ENCODE data around the gene COPS7B. TPM values are rescaled to one million over a fixed set of nuclear protein-coding genes. Genes with fewer than 3 reads are reported as not detected.

The COPS7B gene
- total and polyA plus RNA-seq, 10 of the 15 experiments (the other 5 are each of a cell fraction or from before 2014, with no cell fraction given), result 6.3 to 58.8 (median 40.4) TPM

DNA sequence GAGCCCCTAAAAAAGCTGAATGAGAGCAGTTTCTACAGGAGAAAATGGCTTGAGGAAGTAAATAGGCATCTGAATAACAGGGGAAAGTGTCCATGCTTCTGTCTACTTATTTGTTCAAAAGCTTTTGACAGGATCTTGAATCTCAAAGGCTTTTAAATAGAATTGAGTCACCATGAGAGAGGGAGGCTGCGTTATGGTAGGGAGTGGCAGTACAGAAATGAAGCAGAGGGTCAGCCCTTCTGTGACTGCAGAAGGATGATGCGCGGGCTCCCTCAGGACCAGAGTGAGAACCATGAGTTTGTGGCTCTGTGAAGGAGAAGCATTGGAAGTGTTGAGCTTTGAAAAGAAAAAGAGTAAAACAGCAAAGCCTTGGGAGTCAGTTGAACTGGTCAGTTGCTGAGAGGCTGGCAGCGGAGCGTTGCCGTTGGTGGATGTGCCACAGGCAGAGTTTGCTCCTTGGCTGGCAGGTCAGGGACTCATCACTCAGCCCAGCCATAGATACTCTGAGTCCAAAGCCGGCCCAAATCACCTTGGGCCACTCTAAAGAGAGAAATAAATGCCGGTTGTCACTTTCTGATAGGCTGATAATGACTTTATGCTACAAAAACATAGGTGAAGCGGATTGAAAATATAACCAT is 17.4 kb downstream of the COPS7B start:
- ChIA-PET CTCF (no interaction called here), SMC1A (ENCODE audit: uncharacterized antibody, unreplicated experiment) (interaction anchor here (1.1 kb wide), 1 partner anchor 34 kb away, joined by 3 read pairs; no protein-coding TSS in a partner anchor), POLR2A (no interaction called here), RAD21 (ENCODE audit: unreplicated experiment) (no interaction called here)
- DNase-seq (ENCODE audit: low read depth, low spot score), result no peak
- no peak for FAIRE-seq
- no peaks in the 10 kb centered on the region for H3K4me1 ChIP-seq (ENCODE audit: control insufficient read depth, insufficient read depth, low read length)
- in situ Hi-C loops (cut with MboI), result no loop called here
- no peak overlapping the region for H3K27ac ChIP-seq (ENCODE audit: control insufficient read depth, insufficient read depth)
- BruUV-seq (replicated peaks), result TSS peak; percentile 19
- peaks cover 19 to 20% of the 10 kb centered on the region in 2 experiments for H3K36me3 ChIP-seq (ENCODE audit: control insufficient read depth in 2 of 2, insufficient read depth in 2 of 2, low read length in 1 of 2)
- no peak for ATAC-seq
- H3K79me2 ChIP-seq (ENCODE audit: control insufficient read depth, insufficient read depth, low read length), result no peaks in the 10 kb centered on the region
- H3K27me3 ChIP-seq (replicated peaks in 1 of 2; ENCODE audit: control insufficient read depth in 2 of 2, insufficient read depth in 2 of 2, low read length in 1 of 2), result no peaks in the 10 kb centered on the region
- TF ChIP-seq ZNF274 (IDR thresholded peaks at IDR 0.05; ENCODE audit: insufficient read depth, insufficient read length) (no peak), ATF7 (IDR thresholded peaks at IDR 0.05; ENCODE audit: low read depth) (no peak), ZNF384 (IDR thresholded peaks at IDR 0.05; ENCODE audit: borderline replicate concordance, low read depth, low read length) (no peak), CHD4 (IDR thresholded peaks at IDR 0.05) (no peak), ZNF24 (IDR thresholded peaks at IDR 0.05) (no peak), DPF2 (IDR thresholded peaks at IDR 0.05) (no peak), HCFC1 (IDR thresholded peaks at IDR 0.05; ENCODE audit: low read length) (no peak), RBBP5 (conservative IDR thresholded peaks at IDR 0.05) (no peak)
- TF ChIP-seq, protein P1, sequence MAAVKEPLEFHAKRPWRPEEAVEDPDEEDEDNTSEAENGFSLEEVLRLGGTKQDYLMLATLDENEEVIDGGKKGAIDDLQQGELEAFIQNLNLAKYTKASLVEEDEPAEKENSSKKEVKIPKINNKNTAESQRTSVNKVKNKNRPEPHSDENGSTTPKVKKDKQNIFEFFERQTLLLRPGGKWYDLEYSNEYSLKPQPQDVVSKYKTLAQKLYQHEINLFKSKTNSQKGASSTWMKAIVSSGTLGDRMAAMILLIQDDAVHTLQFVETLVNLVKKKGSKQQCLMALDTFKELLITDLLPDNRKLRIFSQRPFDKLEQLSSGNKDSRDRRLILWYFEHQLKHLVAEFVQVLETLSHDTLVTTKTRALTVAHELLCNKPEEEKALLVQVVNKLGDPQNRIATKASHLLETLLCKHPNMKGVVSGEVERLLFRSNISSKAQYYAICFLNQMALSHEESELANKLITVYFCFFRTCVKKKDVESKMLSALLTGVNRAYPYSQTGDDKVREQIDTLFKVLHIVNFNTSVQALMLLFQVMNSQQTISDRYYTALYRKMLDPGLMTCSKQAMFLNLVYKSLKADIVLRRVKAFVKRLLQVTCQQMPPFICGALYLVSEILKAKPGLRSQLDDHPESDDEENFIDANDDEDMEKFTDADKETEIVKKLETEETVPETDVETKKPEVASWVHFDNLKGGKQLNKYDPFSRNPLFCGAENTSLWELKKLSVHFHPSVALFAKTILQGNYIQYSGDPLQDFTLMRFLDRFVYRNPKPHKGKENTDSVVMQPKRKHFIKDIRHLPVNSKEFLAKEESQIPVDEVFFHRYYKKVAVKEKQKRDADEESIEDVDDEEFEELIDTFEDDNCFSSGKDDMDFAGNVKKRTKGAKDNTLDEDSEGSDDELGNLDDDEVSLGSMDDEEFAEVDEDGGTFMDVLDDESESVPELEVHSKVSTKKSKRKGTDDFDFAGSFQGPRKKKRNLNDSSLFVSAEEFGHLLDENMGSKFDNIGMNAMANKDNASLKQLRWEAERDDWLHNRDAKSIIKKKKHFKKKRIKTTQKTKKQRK (IDR thresholded peaks at IDR 0.05; ENCODE audit: low read depth, low read length), result no peak
- TF ChIP-seq, protein P2, sequence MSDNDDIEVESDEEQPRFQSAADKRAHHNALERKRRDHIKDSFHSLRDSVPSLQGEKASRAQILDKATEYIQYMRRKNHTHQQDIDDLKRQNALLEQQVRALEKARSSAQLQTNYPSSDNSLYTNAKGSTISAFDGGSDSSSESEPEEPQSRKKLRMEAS (IDR thresholded peaks at IDR 0.05; ENCODE audit: low read depth, low read length), result no peak
- TF ChIP-seq, protein P3, sequence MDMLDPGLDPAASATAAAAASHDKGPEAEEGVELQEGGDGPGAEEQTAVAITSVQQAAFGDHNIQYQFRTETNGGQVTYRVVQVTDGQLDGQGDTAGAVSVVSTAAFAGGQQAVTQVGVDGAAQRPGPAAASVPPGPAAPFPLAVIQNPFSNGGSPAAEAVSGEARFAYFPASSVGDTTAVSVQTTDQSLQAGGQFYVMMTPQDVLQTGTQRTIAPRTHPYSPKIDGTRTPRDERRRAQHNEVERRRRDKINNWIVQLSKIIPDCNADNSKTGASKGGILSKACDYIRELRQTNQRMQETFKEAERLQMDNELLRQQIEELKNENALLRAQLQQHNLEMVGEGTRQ (IDR thresholded peaks at IDR 0.05; ENCODE audit: borderline replicate concordance, low read depth, low read length), result no peak
- H3K4me2 ChIP-seq (ENCODE audit: control insufficient read depth, insufficient read depth), result no peak overlapping the region
- H3K9ac ChIP-seq (ENCODE audit: control insufficient read depth, insufficient read depth, low read length), result no peak overlapping the region
- intact Hi-C loops (cut with micrococcal nuclease; ENCODE audit: unreplicated experiment), result no loop called here
- H2AFZ ChIP-seq (ENCODE audit: control insufficient read depth, low read depth, low read length), result no peak overlapping the region
- H3K4me3 ChIP-seq, result no peak overlapping the region
- H3K9me3 ChIP-seq (replicated peaks; ENCODE audit: control insufficient read depth, insufficient read depth, low read length), result no peaks in the 10 kb centered on the region
- WGBS (ENCODE audit: insufficient coverage, insufficient replicate concordance, low lambda C conversion rate, missing lambda C conversion rate), result 80% methylated on average over 9 of the region's 9 CpGs
- no peaks in the 10 kb centered on the region for H4K20me1 ChIP-seq (ENCODE audit: control insufficient read depth, insufficient read depth)

Data from GM12878 (cell line).